Smooth muscle cell (in vitro differentiated cells): ENCODE data around the gene TNFRSF8. TPM values are rescaled to one million over a fixed set of nuclear protein-coding genes. Genes with fewer than 3 reads are reported as not detected.

Experiments used
- DNase-seq: peaks from one replicate; lab custom pipeline; 2025; ENCODE audit not compliant: unreplicated experiment; lab: John Stamatoyannopoulos, UW
- H2AFZ ChIP-seq: fragments of 200-600 bp; sonication (generic); 2 replicates; pipeline ENCODE4 v1.6.0; 2016; ENCODE audit warnings: antibody characterized with exemption, low read depth, mild to moderate bottlenecking
- H3F3A ChIP-seq: fragments of 200-600 bp; sonication (generic); 2 replicates; pipeline ENCODE4 v1.6.0; 2017; ENCODE audit warnings: antibody characterized with exemption, low read depth
- H3K27ac ChIP-seq: fragments of 200-600 bp; sonication (generic); 2 replicates; pipeline ENCODE4 v1.5.1; 2016; ENCODE audit warnings: low read depth, mild to moderate bottlenecking
- H3K27me3 ChIP-seq: fragments of 200-600 bp; sonication (generic); 2 replicates; pipeline ENCODE4 v1.6.1; 2016; ENCODE audit warnings: low read depth, mild to moderate bottlenecking
- H3K36me3 ChIP-seq: fragments of 200-600 bp; sonication (generic); 2 replicates; pipeline ENCODE4 v1.5.1; 2016; ENCODE audit warnings: low read depth
- H3K4me1 ChIP-seq: fragments of 200-600 bp; sonication (generic); 2 replicates; pipeline ENCODE4 v1.5.1; 2016; ENCODE audit warnings: low read depth
- H3K4me2 ChIP-seq: fragments of 200-600 bp; sonication (generic); 2 replicates; pipeline ENCODE4 v1.6.0; 2016; ENCODE audit warnings: mild to moderate bottlenecking
- H3K4me3 ChIP-seq: fragments of 200-600 bp; sonication (generic); 2 replicates; pipeline ENCODE4 v1.5.1; 2016; ENCODE audit warnings: mild to moderate bottlenecking
- H3K79me2 ChIP-seq: fragments of 200-600 bp; sonication (generic); 2 replicates; pipeline ENCODE4 v1.6.0; 2016; ENCODE audit warnings: low read depth, mild to moderate bottlenecking
- H3K9ac ChIP-seq: fragments of 200-600 bp; sonication (generic); 2 replicates; pipeline ENCODE4 v1.6.0; 2016; ENCODE audit warnings: low read depth
- H3K9me3 ChIP-seq: fragments of 200-600 bp; sonication (generic); replicated peaks from 2 replicates; pipeline ENCODE4 v1.5.1; 2016; ENCODE audit warnings: low read depth
- H4K20me1 ChIP-seq: fragments of 200-600 bp; sonication (generic); 2 replicates; pipeline ENCODE4 v1.6.0; 2016; ENCODE audit warnings: low read depth
- WGBS: methylation state at CpG from one replicate; pipeline ENCODE4 v1.1.7; 2016; ENCODE audit warnings: low lambda C conversion rate; 5-methylcytosine and 5-hydroxymethylcytosine counted together
- polyA plus RNA-seq: library from polyadenylated mRNA; unstranded; fragments of >200 nt; fragmentation: Nextera tagmentation; extraction: Ambion mirVana; gene quantifications from 2 replicates; pipeline ENCODE4 v1.2.1, GENCODE V29; 2016
- total RNA-seq: library from RNA; depleted of rRNA; stranded (reverse); fragments of >200 nt; gene quantifications from 2 replicates; pipeline ENCODE4 v1.2.3, GENCODE V29; 2014
- TF ChIP-seq, protein P1 (sequence below): fragments of 200-600 bp; sonication (generic); IDR thresholded peaks from 2 replicates; pipeline ENCODE4 v1.5.1; 2017; ENCODE audit warnings: borderline replicate concordance, mild to moderate bottlenecking, antibody characterized with exemption; ENCODE audit not compliant: insufficient read depth, poor library complexity, severe bottlenecking

Gene TNFRSF8
- total and polyA plus RNA-seq, 2 experiments from 2014 or later, result 0.54 to 1.3 TPM

DNA sequence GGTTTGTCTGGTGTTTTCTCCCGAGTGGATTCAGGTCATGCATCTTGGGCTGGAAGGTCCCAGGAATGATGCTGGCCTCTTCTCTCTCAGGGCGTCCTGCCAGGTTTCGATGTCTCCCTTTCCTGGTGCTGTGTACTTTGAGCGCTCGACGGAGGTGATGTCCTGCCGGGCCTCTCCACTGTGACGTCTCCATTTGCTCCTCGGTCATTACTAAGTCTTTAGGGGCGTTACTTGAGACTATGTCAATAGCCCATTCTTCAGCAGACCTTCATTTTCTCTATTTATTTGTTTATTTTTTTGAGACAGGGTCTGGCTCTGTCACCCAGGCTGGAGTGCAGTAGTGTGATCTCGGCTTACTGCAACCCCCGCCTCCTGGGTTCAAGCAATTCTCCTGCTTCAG, 66.5 kb downstream of the TNFRSF8 start:
- no peaks in the 10 kb centered on the region for H3K4me1 ChIP-seq
- H3F3A ChIP-seq, result no peaks in the 10 kb centered on the region
- TF ChIP-seq, protein P1, sequence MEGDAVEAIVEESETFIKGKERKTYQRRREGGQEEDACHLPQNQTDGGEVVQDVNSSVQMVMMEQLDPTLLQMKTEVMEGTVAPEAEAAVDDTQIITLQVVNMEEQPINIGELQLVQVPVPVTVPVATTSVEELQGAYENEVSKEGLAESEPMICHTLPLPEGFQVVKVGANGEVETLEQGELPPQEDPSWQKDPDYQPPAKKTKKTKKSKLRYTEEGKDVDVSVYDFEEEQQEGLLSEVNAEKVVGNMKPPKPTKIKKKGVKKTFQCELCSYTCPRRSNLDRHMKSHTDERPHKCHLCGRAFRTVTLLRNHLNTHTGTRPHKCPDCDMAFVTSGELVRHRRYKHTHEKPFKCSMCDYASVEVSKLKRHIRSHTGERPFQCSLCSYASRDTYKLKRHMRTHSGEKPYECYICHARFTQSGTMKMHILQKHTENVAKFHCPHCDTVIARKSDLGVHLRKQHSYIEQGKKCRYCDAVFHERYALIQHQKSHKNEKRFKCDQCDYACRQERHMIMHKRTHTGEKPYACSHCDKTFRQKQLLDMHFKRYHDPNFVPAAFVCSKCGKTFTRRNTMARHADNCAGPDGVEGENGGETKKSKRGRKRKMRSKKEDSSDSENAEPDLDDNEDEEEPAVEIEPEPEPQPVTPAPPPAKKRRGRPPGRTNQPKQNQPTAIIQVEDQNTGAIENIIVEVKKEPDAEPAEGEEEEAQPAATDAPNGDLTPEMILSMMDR, result no peak
- H2AFZ ChIP-seq, result no peak overlapping the region
- no peaks in the 10 kb centered on the region for H4K20me1 ChIP-seq
- 94% methylated on average over 12 of the region's 12 CpGs for WGBS
- H3K27me3 ChIP-seq, result no peaks in the 10 kb centered on the region
- H3K27ac ChIP-seq, result no peak overlapping the region
- no peak for DNase-seq
- H3K4me2 ChIP-seq, result no peak overlapping the region
- no peak overlapping the region for H3K4me3 ChIP-seq
- H3K9ac ChIP-seq, result no peak overlapping the region
- H3K79me2 ChIP-seq, result no peaks in the 10 kb centered on the region
- H3K9me3 ChIP-seq, result no peaks in the 10 kb centered on the region
- no peaks in the 10 kb centered on the region for H3K36me3 ChIP-seq

DNA sequence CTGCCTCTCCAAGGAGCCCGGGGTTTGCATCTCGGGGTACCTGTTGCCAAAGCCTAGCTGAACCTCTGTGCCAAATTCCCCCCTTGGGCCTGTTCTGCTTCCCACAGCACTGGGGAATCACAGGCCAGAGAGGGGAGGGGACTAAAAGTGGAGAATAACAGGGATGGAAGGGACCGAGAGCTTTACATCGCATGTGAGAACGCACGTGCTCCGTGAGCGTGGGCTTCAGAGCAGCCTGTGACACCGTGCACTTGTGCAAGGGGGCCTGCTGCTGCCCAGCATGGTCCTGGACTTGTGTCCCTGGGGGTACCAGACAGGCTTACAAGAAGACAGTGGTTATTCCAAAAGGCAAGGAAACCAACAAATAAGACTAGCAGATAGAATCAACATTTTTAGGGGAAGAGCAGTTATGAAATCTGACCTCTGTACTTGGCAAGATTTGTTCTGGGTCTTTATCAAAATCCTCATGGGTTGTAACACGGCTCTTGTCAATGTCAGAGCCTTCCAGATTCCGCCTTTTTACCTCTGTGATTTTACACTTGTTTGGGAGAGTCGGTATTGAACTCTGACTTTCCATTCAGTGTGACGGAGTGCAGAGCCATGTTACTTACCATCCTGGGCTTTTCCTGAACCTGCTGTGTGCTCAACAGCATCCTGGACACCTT, 67.5 kb downstream of the TNFRSF8 start:
- no peaks in the 10 kb centered on the region for H3K79me2 ChIP-seq
- H3K27me3 ChIP-seq, result no peaks in the 10 kb centered on the region
- H3K4me1 ChIP-seq, result no peaks in the 10 kb centered on the region
- H3K36me3 ChIP-seq, result no peaks in the 10 kb centered on the region
- no peak overlapping the region for H3K4me3 ChIP-seq
- no peaks in the 10 kb centered on the region for H4K20me1 ChIP-seq
- no peak overlapping the region for H3K4me2 ChIP-seq
- no peak overlapping the region for H3K27ac ChIP-seq
- no peak overlapping the region for H2AFZ ChIP-seq
- H3F3A ChIP-seq, result no peaks in the 10 kb centered on the region
- TF ChIP-seq, protein P1, result no peak
- no peak for DNase-seq
- H3K9me3 ChIP-seq, result no peaks in the 10 kb centered on the region
- H3K9ac ChIP-seq, result no peak overlapping the region
- 86% methylated on average over 13 of the region's 13 CpGs for WGBS

DNA sequence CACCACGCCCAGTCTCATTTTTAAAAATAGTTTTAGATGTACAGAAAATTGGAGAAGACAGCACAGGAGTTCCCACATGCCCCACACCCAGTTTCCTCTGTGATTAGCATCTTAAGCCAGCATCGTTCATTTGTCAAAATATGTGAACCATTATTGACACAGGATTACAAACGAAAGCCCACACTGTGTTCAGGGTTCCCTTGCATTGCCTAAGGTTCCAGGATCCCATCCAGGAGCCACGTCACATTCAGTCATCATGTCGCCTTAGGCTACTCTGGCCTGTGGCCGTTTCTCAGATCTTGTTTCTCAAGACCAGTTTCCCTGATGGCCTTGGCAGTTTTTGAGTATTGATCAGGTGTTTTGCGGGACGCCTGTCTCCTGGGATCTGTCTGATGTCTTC, 69.0 kb downstream of the TNFRSF8 start:
- Histone ChIP-seq H3K27ac (no peak overlapping the region), H2AFZ (no peak overlapping the region), H3K4me3 (no peak overlapping the region), H3K27me3 (no peaks in the 10 kb centered on the region), H3K36me3 (no peaks in the 10 kb centered on the region), H4K20me1 (no peaks in the 10 kb centered on the region), H3K4me2 (no peak overlapping the region), H3F3A (no peaks in the 10 kb centered on the region), H3K9me3 (no peaks in the 10 kb centered on the region), H3K79me2 (no peaks in the 10 kb centered on the region), H3K9ac (no peak overlapping the region), H3K4me1 (no peaks in the 10 kb centered on the region)
- DNase-seq, result no peak
- WGBS, result 91% methylated on average over 8 of the region's 8 CpGs
- TF ChIP-seq, protein P1, result no peak

DNA sequence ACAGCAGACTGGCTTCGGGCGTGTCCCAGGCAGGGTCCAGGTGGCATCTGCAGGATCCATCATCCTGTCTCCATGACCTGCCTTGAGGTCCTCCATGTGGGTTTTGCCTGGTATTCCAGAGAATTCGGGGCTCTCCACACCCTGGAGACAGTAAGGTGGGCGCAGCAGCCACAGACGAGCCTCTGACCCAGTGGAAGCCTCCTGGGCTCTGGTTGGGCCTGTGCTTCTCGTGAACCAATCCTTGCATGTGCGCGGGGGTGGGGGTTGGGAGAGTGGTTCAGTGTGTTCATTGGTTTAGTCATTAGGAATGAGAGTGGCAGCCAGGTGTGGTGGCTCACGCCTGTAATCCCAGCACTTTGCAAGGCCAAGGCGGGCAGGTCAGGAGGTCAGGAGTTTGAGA, 71.6 kb downstream of the TNFRSF8 start:
- H3K9ac ChIP-seq, result no peak overlapping the region
- no peaks in the 10 kb centered on the region for H3F3A ChIP-seq
- H3K4me2 ChIP-seq, result no peak overlapping the region
- no peak overlapping the region for H3K27ac ChIP-seq
- H3K4me3 ChIP-seq, result no peak overlapping the region
- WGBS, result 97% methylated on average over 10 of the region's 10 CpGs
- no peaks in the 10 kb centered on the region for H3K4me1 ChIP-seq
- TF ChIP-seq, protein P1, result no peak
- H2AFZ ChIP-seq, result no peak overlapping the region
- no peaks in the 10 kb centered on the region for H3K27me3 ChIP-seq
- no peaks in the 10 kb centered on the region for H3K9me3 ChIP-seq
- H3K79me2 ChIP-seq, result no peaks in the 10 kb centered on the region
- no peak for DNase-seq
- no peaks in the 10 kb centered on the region for H4K20me1 ChIP-seq
- H3K36me3 ChIP-seq, result no peaks in the 10 kb centered on the region
